Esophagus mucosa (tissue), 1 donor: ENCODE results near the gene ERP44. TPM values are rescaled to one million over a fixed set of nuclear protein-coding genes. Genes with fewer than 3 reads are reported as not detected.
"Not testable (repeated sequence)": the region's sequence is repeated elsewhere in the genome, so short reads cannot be mapped to it uniquely, and the experiment has no call there.

ENCODE experiments used
- ATAC-seq: fragments of 200-7000 bp; cut with Tn5 transposase; one replicate; pipeline ENCODE4 v1.9.1; 2020
- total RNA-seq: library from RNA; stranded (reverse); gene quantifications from one replicate; pipeline ENCODE4 v1.2.4, GENCODE V29; 2023
- donor health status: DM: yes; HTN: yes; CAD: no.

Gene ERP44
- total RNA-seq, 1 donor from 2014 or later, result 14.2 TPM

GRCh38 chr9:100011062-100011681, 87.6 kb downstream of the ERP44 start:
- peak; percentile 42 for ATAC-seq

- no peak for ATAC-seq
These were observed 99.0 kb downstream of the ERP44 start for GRCh38 chr9:99999797-100000196.

- ATAC-seq, result no peak
These were observed 99.9 kb downstream of the ERP44 start for GRCh38 chr9:99998866-99999265.

GRCh38 chr9:99998266-99998665, 100.5 kb downstream of the ERP44 start:
- ATAC-seq, result no peak

GRCh38 chr9:99990508-99990907, 108.3 kb downstream of the ERP44 start:
- ATAC-seq, result not testable (repeated sequence)

GRCh38 chr9:99986642-99987041, 112.2 kb downstream of the ERP44 start:
- ATAC-seq, result no peak

GRCh38 chr9:99980598-99980997, 118.2 kb downstream of the ERP44 start:
- no peak for ATAC-seq

- ATAC-seq, result no peak
These were observed 120.6 kb downstream of the ERP44 start for GRCh38 chr9:99978221-99978620.

- ATAC-seq, result no peak
These were observed 121.6 kb downstream of the ERP44 start for GRCh38 chr9:99977033-99977792.

- no peak for ATAC-seq
These were observed 125.3 kb downstream of the ERP44 start for GRCh38 chr9:99973455-99973854.

- no peak for ATAC-seq
These were observed 127.4 kb downstream of the ERP44 start for GRCh38 chr9:99971410-99971809.

GRCh38 chr9:99970481-99970880, 128.3 kb downstream of the ERP44 start:
- ATAC-seq, result no peak

- no peak for ATAC-seq
These were observed 131.3 kb downstream of the ERP44 start for GRCh38 chr9:99967457-99967856.

- ATAC-seq, result peak; percentile 65
These were observed 132.1 kb downstream of the ERP44 start for GRCh38 chr9:99966716-99967115.

GRCh38 chr9:99966001-99966400, 132.8 kb downstream of the ERP44 start:
- no peak for ATAC-seq

- ATAC-seq, result no peak
These were observed 134.5 kb downstream of the ERP44 start for GRCh38 chr9:99964336-99964735.

GRCh38 chr9:99962680-99963261, 136.0 kb downstream of the ERP44 start:
- ATAC-seq, result no peak

- no peak for ATAC-seq
These were observed 143.2 kb downstream of the ERP44 start for GRCh38 chr9:99955606-99956005.

- ATAC-seq, result no peak
These were observed 144.0 kb downstream of the ERP44 start for GRCh38 chr9:99954819-99955218.

GRCh38 chr9:99953861-99954507, 144.8 kb downstream of the ERP44 start:
- no peak for ATAC-seq

GRCh38 chr9:99948896-99949295, 149.9 kb downstream of the ERP44 start:
- no peak for ATAC-seq

- ATAC-seq, result no peak
These were observed 150.3 kb downstream of the ERP44 start for GRCh38 chr9:99948482-99948881.

GRCh38 chr9:99947395-99947794, 151.4 kb downstream of the ERP44 start:
- ATAC-seq, result peak; percentile 67
